CD4-positive, alpha-beta T cell (primary cell): Measurements from ENCODE around the gene COL19A1. TPM values are rescaled to one million over a fixed set of nuclear protein-coding genes. Genes with fewer than 3 reads are reported as not detected.

Source experiments
- ATAC-seq: fragments of 200-7000 bp; cut with Tn5 transposase; one replicate; pipeline ENCODE4 v1.10.0; 2022; ENCODE audit warnings: mild to moderate bottlenecking; ENCODE audit not compliant: poor library complexity
- CTCF ChIA-PET: fragments of 350-600 bp; sonication (Branson Sonifier 250); formaldehyde crosslinking; loops from one replicate; lab custom pipeline; 2021; ENCODE audit warnings: antibody characterized with exemption, inconsistent platforms; lab: Charles Lee
- POLR2A ChIA-PET: fragments of 350-600 bp; sonication (Branson Sonifier 250); formaldehyde crosslinking; loops from one replicate; lab custom pipeline; 2021; ENCODE audit warnings: antibody characterized with exemption, inconsistent platforms; lab: Charles Lee
- DNase-seq, 14 experiments: peaks; one replicate each; pipeline ENCODE4 v3.0.0-alpha.2; 2013 to 2020; ENCODE audit warnings: mixed read lengths in 2 of 14
- H3K27ac ChIP-seq, 2 donors: one replicate each; pipeline versions ENCODE4 v1.5.1 to v1.7.0; 2013; ENCODE audit warnings: low read length in 2 of 2, low read depth in 1 of 2, mild to moderate bottlenecking in 1 of 2
- H3K27me3 ChIP-seq, 2 experiments: 1 replicate in 1 of 2; 2 replicates in 1 of 2; pipeline versions ENCODE4 v1.6.1 to v1.7.0; 2013; ENCODE audit warnings: low read length in 2 of 2, control low read depth in 1 of 2, mild to moderate bottlenecking in 1 of 2, moderate library complexity in 1 of 2; ENCODE audit not compliant: insufficient read depth in 2 of 2, control insufficient read depth in 1 of 2
- H3K36me3 ChIP-seq: one replicate; pipeline ENCODE4 v1.6.1; 2013; ENCODE audit warnings: low read length, control low read depth; ENCODE audit not compliant: insufficient read depth
- H3K4me1 ChIP-seq: one replicate; pipeline ENCODE4 v1.6.1; 2013; ENCODE audit warnings: low read length, control low read depth; ENCODE audit not compliant: insufficient read depth
- H3K4me3 ChIP-seq: one replicate; pipeline ENCODE4 v1.5.1; 2013; ENCODE audit warnings: mild to moderate bottlenecking, low read length, moderate library complexity
- H3K9me3 ChIP-seq, 2 experiments: 1 replicate in 1 of 2; 2 replicates in 1 of 2; pipeline versions ENCODE4 v1.6.1 to v1.7.0; 2013; ENCODE audit warnings: low read length in 2 of 2, mild to moderate bottlenecking in 2 of 2, control low read depth in 1 of 2, moderate library complexity in 1 of 2; ENCODE audit not compliant: control insufficient read depth in 1 of 2, insufficient read depth in 1 of 2
- H3K27ac Mint-ChIP-seq: one replicate; pipeline ENCODE4 v1.8.0; 2020; ENCODE audit warnings: mixed read lengths
- H3K27me3 Mint-ChIP-seq: one replicate; pipeline ENCODE4 v1.8.0; 2021; ENCODE audit warnings: mixed read lengths
- H3K36me3 Mint-ChIP-seq: one replicate; pipeline ENCODE4 v1.8.0; 2021; ENCODE audit warnings: low read depth, mixed read lengths
- H3K4me1 Mint-ChIP-seq: one replicate; pipeline ENCODE4 v1.8.0; 2021; ENCODE audit warnings: low read depth, mixed read lengths
- H3K4me3 Mint-ChIP-seq: one replicate; pipeline ENCODE4 v1.8.0; 2020; ENCODE audit warnings: mild to moderate bottlenecking, mixed read lengths
- H3K9me3 Mint-ChIP-seq: one replicate; pipeline ENCODE4 v1.8.0; 2020; ENCODE audit warnings: mixed read lengths
- intact Hi-C, 2 experiments: fragments of 100-400 bp; cut with DNase I in 1 of 2; cut with micrococcal nuclease in 1 of 2; formaldehyde crosslinking; loops; one replicate each; pipeline versions ENCODE4 v1.15.1 to v1.9.0; 2023 to 2025; cut with DNase I, micrococcal nuclease
- total RNA-seq, 174 experiments: library from RNA in 2 of 174; stranded (reverse) in 2 of 174; gene quantifications; one replicate each; pipeline ENCODE4 v1.2.3 and lab custom pipeline; 2021 to 2026
- TF ChIP-seq, protein P1 (sequence below): fragments of 200-600 bp; IDR thresholded peaks from one replicate; pipeline ENCODE4 v1.8.0; 2022; ENCODE audit warnings: antibody characterized with exemption, mild to moderate bottlenecking

COL19A1 gene
- total RNA-seq, 2 experiments from 2014 or later = not detected

DNA sequence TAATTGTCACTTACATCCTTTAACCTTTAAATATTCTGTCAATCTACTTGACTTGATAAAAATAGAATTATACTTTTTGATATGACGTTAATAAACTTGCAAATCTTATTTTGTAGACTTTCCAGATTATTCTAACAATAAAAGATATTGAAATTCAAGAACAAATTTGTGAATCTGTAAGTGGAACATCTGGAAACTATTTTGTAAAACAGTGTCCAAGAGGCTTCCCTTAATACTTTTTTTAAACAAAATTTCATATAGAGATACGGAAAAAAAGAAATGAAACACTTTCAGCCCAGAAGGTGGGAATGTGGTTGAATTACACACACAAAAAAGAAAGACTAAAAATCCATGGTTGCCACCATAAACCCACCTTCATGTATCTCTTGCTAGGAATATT lies 174.4 kb downstream of the COL19A1 start:
- no peaks in the 10 kb centered on the region for H3K4me1 Mint-ChIP-seq
- H3K27ac ChIP-seq = no peak overlapping the region
- H3K9me3 ChIP-seq = no peaks in the 10 kb centered on the region
- POLR2A ChIA-PET = no interaction called here
- TF ChIP-seq, protein P1, sequence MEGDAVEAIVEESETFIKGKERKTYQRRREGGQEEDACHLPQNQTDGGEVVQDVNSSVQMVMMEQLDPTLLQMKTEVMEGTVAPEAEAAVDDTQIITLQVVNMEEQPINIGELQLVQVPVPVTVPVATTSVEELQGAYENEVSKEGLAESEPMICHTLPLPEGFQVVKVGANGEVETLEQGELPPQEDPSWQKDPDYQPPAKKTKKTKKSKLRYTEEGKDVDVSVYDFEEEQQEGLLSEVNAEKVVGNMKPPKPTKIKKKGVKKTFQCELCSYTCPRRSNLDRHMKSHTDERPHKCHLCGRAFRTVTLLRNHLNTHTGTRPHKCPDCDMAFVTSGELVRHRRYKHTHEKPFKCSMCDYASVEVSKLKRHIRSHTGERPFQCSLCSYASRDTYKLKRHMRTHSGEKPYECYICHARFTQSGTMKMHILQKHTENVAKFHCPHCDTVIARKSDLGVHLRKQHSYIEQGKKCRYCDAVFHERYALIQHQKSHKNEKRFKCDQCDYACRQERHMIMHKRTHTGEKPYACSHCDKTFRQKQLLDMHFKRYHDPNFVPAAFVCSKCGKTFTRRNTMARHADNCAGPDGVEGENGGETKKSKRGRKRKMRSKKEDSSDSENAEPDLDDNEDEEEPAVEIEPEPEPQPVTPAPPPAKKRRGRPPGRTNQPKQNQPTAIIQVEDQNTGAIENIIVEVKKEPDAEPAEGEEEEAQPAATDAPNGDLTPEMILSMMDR = no peak
- CTCF ChIA-PET = no interaction called here
- no peaks in the 10 kb centered on the region for H3K27me3 ChIP-seq
- H3K4me3 Mint-ChIP-seq = no peak overlapping the region
- H3K27me3 Mint-ChIP-seq = no peaks in the 10 kb centered on the region
- no peaks in the 10 kb centered on the region for H3K36me3 ChIP-seq
- ATAC-seq (no peak), DNase-seq (no peak)
- no peak overlapping the region for H3K4me3 ChIP-seq
- H3K27ac Mint-ChIP-seq = no peak overlapping the region
- intact Hi-C loops = no loop called here
- no peaks in the 10 kb centered on the region for H3K9me3 Mint-ChIP-seq
- H3K36me3 Mint-ChIP-seq = no peaks in the 10 kb centered on the region
- no peaks in the 10 kb centered on the region for H3K4me1 ChIP-seq

GRCh38 chr6:70041411-70041810 lies 175.1 kb downstream of the COL19A1 start:
- H3K27ac ChIP-seq = no peak overlapping the region
- CTCF ChIA-PET = no interaction called here
- Mint-ChIP-seq H3K9me3 (no peaks in the 10 kb centered on the region), H3K36me3 (no peaks in the 10 kb centered on the region), H3K27me3 (no peaks in the 10 kb centered on the region), H3K4me1 (no peaks in the 10 kb centered on the region), H3K27ac (no peak overlapping the region), H3K4me3 (no peak overlapping the region)
- H3K4me3 ChIP-seq = no peak overlapping the region
- no peaks in the 10 kb centered on the region for H3K27me3 ChIP-seq
- ATAC-seq (no peak), DNase-seq (no peak)
- POLR2A ChIA-PET = no interaction called here
- intact Hi-C loops = no loop called here
- H3K36me3 ChIP-seq = no peaks in the 10 kb centered on the region
- TF ChIP-seq, protein P1 = no peak
- no peaks in the 10 kb centered on the region for H3K9me3 ChIP-seq
- no peaks in the 10 kb centered on the region for H3K4me1 ChIP-seq

DNA sequence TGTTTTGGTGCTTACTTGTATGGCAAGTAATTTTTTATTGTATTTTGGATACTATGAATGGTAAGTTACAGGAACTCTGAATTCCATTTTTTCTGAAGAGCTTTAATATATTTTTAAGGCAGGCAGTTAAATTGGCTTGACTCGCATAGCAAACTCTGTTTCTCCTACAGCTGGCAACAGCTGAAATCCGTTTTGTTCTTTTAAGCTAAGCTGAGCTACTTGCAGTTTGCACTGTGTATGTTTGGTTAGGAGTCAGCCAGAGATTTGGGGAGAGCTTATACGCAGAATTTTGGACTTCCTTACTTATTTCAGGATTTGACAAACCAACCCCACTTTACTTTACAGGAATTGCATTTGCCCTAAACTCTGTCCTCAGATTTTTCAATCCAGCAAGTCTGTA lies 179.1 kb downstream of the COL19A1 start:
- POLR2A ChIA-PET = no interaction called here
- Mint-ChIP-seq H3K27ac (no peak overlapping the region), H3K27me3 (peaks cover 7% of the 10 kb centered on the region), H3K36me3 (no peaks in the 10 kb centered on the region), H3K4me3 (no peak overlapping the region), H3K9me3 (no peaks in the 10 kb centered on the region), H3K4me1 (no peaks in the 10 kb centered on the region)
- ATAC-seq (no peak), DNase-seq (no peak)
- Histone ChIP-seq H3K9me3 (no peaks in the 10 kb centered on the region), H3K4me1 (no peaks in the 10 kb centered on the region), H3K27ac (no peak overlapping the region), H3K4me3 (no peak overlapping the region), H3K27me3 (no peaks in the 10 kb centered on the region), H3K36me3 (no peaks in the 10 kb centered on the region)
- TF ChIP-seq, protein P1 = no peak
- intact Hi-C loops = no loop called here
- CTCF ChIA-PET = no interaction called here
